GM21619 (cell line): ENCODE results near the gene STRIT1.
"Not testable (repeated sequence)": the region's sequence is repeated elsewhere in the genome, so short reads cannot be mapped to it uniquely, and the experiment has no call there.

Experiments used
- ATAC-seq: cut with Tn5 transposase; IDR thresholded peaks from one replicate; pipeline ENCODE4 v1.9.1; 2021; ENCODE audit not compliant: unreplicated experiment

The STRIT1 gene

DNA sequence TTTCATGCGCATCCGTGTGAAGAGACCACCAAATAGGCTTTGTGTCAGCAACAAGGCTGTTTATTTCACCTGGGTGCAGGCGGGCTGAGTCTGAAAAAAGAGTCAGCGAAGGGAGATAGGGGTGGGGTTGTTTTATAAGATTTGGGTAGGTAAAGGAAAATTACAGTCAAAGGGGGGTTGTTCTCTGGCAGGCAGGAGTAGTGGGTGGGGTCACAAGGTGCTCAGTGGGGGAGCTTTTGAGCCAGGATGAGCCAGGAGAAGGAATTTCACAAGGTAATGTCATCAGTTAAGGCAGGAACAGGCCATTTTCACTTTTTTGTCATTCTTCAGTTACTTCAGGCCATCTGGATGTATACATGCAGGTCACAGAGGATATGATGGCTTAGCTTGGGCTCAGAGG, 19.0 kb downstream of the STRIT1 start:
- ATAC-seq, result not testable (repeated sequence)

DNA sequence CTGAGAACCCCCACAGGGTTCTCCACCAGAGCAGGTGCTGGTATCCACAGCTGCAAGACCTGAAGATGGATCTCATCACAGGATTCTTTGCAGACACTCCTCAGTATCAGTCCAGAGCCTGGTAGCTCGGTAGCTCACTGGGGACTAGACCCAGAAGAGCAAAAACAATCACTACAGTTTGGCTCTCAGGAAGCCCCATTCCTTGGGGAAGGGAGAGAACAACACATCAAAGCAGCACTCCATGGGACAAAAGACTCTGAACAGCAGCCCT, 22.2 kb downstream of the STRIT1 start:
- ATAC-seq, result no peak

DNA sequence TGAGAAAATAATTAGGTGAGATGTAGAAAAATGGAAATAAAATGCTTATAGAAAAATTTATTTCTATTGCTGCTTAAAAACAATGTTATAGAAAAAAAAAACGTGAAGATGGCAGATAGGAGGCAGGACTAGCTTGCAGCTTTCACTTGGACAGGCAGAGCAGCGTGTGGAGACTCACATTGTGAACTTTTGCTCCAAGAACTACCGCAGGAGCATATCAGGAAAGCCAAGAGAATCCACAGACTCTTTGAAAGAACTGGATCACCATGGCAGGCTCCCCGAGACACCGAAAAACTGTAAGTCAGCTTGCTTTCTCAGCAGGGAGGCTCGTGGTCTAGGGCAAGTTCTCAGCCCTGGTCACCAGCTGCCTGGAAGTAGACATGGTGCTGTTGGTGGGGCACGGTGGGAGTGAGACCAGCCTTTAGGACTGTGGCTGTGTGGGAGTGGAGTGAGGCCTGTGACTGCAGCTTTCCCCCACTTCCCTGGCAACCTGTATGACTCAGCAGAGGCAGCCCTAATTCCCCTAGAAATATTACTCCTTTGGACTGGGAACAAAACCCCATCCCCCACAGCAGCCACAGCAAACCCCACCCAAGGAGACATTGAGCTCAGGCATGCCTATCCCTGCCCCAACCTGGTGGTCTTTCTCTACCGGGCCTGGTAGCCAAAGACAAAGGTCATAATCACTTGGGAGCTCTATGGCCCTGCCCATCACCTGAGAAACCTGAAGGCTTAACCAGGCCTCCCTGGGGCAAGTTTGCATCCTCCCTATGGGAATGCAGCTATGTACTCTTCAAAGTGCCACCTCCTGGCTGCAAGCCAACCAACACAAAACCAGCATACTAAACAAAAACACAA, 22.8 kb downstream of the STRIT1 start:
- no peak for ATAC-seq

DNA sequence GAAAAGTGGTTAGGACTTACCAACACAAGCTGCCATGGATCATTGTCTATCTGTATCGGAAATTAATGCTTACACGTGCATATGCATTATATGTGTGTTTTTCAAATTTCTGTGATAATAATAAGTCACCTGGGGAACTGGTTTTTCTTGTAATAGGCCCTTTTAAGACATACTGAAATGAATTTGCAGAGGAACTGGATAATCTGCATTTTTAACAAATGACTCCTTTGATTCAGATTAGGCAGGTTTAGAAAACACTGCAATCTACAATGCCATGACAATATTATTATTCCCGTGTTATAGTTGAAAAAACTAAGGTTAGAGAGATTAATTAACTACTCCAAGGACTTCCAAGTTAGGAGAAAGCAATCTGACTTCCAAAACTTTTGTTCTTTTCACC, 23.4 kb downstream of the STRIT1 start:
- ATAC-seq, result no peak

DNA sequence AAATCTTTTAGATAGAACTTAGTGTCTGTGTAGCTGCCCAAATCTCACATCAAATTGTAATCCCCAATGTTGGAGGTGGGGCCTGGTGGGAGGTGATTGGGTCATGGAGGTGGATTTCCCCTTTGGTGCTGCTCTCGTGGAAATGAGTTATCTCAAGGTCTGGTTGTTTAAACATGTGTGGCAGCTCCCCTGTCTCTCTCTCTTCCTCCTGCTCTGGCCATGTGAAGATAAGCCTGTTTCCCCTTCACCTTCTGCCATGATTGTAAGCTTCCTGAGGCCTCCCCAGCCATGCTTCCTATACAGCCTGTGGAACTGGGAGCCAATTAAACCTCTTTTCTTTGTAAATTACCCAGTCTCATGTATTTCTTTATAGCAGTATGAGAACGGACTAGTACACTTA, 30.6 kb downstream of the STRIT1 start:
- not testable (repeated sequence) for ATAC-seq

DNA sequence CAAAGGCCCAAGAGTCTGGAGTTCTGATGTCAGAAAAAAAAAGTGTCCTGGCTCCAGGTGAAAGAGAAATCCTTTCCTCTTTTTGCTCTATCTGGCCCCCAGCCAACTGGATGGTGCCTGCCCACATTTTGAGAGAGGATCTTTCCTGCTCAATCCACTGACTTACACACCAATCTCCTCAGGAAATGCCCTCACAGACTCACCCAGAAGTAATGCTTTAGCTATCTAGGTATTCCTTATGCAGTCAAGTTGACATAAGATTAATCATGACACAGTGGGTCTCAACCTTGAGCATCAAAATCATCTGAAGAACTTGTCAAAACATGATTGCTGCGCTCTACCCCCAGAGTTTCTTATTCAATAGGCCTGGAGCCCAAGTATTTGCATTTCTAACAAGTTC, 31.2 kb downstream of the STRIT1 start:
- no peak for ATAC-seq

DNA sequence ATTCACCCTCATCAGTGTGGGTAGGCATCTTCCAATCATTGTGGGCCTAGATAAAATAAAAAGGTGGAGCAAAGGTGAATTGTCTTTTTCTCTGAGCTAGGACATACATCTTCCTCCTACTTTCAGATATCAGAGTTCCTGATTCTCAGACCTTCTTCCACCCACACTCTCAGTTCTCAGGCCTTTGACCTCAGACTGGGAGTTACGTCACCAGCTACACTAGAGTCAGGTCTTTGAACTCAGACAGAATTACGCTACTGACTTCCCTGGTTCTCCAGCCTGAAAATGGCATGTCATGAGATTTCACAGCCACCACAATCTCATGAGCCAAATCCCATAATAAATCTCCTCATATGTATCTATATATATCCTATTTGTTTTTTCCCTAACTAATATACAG, 39.0 kb downstream of the STRIT1 start:
- no peak for ATAC-seq

DNA sequence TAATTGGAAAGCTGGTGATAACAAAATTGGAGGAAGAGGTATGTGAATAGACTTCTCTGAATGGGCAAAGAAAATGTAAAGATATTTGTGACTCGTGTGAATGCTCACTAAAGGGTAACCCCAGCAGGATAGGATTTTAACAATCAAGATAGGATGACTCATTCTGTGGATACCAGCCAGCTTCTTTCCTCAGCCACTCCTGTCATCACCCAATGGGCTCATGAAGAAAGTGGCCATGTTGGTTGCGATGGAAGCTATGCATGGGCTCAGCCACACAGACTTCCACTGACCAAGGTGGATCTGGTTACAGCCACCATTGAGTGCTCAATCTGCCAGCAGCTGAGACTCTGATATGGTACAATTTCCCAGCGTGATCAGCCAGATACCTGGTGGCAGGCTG, 40.9 kb downstream of the STRIT1 start:
- ATAC-seq, result no peak

DNA sequence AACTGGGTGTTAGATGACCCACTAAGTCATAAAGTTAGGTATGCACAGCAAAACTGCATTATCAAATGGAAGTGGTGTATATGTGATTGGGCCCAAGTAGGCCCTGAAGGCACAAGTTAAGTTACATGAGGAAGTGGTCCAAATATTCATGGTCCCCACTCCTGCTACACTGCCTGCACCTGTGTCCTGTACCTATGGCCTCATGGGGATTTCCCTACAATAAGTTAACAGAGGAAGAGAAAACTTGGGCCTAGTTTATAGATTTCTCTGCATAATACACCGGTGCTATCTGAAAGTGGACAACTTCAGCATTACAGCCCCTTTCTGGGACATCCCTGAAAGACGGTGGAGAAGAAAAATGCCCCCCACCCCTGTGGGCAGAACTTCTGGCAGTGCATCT, 41.5 kb downstream of the STRIT1 start:
- peak; percentile 40 for ATAC-seq

DNA sequence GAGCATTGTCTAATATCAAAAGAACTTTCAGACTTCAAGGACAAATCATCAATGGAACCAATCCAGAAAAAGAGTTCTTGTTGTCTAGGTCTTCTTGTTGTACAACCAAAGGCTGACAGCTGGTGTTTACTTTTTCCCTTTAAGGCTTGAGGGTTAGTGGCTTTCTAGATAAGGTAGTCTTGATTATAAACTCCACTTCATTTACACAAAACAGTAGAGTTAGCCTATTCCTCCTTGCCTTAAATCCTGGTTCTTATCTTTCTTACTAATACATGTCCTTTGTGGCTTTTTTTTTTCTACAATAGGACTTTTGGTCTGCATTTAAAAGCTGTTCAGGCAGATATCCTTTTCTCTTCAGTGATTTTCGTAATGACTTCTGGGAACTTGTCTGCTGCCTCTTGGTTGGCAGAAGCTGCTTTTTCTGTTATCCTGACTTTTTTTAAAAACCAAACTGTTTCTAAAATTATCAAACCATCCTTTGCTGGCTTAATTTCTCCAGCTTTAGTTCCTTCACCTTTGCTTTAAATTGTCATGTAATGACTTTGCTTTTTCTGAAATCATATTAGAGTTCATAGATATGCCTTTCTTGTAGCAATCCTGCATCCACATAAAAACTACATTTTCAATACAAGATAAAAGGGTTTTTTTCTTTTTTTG, 44.8 kb downstream of the STRIT1 start:
- ATAC-seq, result no peak

DNA sequence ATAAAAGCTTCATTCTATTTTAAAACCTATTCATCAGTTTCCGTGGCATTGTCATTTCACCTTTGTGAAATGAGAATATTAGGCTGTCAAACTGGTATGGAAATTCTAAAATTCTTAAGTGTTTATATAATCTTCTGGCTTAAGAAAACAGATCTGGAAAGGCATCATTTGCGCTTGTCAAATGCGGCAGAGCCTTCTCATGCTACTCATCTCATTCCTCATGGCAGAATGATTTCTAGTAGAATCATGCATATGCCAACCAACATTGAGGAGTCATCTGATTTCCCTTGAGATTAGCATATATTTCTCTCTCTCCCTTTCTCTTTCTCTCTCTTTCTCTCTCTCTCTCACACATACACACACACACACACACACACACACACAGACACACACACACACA, 48.8 kb downstream of the STRIT1 start:
- ATAC-seq, result no peak

DNA sequence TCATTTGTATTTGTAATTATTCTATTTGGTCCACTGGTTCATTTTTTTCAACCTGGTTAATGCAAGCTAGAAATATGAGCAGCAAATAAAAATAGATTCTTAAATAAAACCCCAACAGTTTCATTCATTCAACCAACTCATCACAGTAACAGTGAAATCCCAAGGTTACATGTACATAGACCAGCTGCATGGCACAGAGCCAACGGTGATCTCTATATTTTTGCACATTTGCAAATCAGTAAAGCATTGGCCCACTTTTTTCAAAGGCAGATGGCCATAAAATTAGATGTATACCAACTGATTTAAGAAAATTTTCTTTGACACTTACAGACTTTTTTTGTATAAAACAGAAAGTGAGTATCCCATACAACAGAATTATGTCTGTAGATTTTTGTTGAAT, 49.3 kb downstream of the STRIT1 start:
- ATAC-seq, result no peak

DNA sequence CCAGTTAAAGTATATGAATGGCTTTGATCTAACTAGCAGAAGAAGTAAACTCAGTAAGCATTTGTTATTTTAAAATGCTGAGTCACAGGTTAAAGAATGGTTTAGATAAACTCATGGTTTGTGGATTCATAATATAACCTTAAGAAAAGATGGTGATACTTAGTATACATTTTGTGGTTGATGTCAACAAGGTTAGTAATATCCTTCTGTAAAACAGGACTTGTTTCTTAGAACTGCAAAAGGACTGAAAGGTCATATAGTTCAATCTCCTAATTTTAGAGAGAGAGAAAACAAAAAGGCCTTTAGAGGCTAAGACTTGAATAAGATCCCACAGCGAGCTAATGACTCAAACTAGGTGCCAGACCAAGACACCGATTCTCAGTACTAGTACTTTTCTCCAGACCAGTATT, 50.0 kb downstream of the STRIT1 start:
- no peak for ATAC-seq

DNA sequence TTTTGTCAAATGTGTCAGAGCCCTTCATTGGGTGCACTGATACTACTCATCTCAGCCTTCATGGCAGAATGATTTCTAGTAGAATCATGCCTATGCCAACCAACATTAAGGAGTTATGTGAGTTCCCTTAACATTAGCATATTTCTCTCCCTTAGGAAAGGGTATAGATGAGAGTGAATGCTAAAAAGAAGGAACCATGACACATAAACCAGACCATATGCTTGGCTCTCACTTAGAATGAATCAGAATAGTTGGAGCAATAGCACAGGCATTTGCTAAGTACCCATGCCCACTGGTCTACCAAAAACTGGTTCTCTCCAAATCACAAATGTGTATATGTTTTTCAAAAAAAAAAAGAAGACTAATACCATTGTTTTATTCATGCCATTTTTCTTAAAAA, 51.1 kb downstream of the STRIT1 start:
- no peak for ATAC-seq

DNA sequence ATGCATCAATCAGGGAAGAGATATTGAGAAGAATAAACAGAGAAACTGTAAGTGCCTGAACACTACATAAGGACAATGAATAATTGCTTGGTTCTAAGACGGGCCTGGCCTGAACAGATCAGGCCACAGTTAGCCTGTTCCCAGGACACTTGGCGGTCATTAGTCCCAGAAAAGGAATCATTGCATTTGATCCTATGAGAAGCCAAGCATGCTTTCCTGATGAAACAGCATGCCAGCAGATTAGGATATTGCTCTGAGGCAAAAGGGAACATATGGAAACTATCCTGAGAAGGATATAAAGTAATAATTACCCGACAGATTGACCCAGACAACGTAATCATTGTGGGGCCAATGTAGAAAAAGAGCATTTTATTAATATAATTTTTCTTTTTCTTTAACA, 51.9 kb downstream of the STRIT1 start:
- no peak for ATAC-seq
